ENCODE measurements around the gene ST6GALNAC3.

Gene ST6GALNAC3

DNA sequence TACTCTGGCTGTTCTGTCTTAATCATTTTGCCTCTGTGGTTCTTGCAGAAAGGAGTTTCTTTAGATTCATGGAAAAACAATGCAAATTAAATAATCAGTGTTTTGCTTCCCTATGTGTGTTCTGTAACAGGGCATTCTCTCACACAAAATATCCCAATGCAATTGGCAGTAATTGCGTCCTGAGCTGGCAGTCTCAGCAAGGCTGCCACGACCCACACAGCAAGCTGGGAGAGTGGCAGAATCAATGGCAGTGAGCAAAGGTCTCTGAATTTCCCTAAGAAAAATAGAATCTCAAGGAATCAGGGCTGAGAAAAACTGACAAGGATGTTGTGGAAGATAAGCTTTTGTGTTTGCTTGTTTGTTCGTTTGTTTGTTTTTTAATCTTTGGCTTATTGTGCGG is 594.6 kb downstream of the ST6GALNAC3 start:
- Histone ChIP-seq H3K4me3 (ENCODE audit: low read length) (no peak overlapping the region), H3K4me2 (ENCODE audit: low read length) (no peak overlapping the region), H3K4me1 (ENCODE audit: control insufficient read depth, low read length) (no peaks in the 10 kb centered on the region), H3F3A (ENCODE audit: control insufficient read depth, insufficient read depth) (no peaks in the 10 kb centered on the region), H4K20me1 (ENCODE audit: control insufficient read depth, insufficient read depth, low read depth, low read length) (no peaks in the 10 kb centered on the region), H3K36me3 (ENCODE audit: control insufficient read depth, low read length) (no peaks in the 10 kb centered on the region), H3K27me3 (ENCODE audit: control insufficient read depth, low read length) (no peaks in the 10 kb centered on the region), H3K27ac (ENCODE audit: low read depth, low read length) (no peak overlapping the region), H3K9me3 (ENCODE audit: control insufficient read depth, insufficient read depth, low read length) (no peaks in the 10 kb centered on the region; the same call in 1 of the 2 replicates), H3K79me2 (ENCODE audit: control insufficient read depth, low read length) (no peaks in the 10 kb centered on the region), H3K9me2 (replicated peaks; ENCODE audit: control insufficient read depth, low read length) (no peaks in the 10 kb centered on the region)
- no peak for TF ChIP-seq EZH2phosphoT487 (IDR thresholded peaks at IDR 0.05; ENCODE audit: borderline replicate concordance, low read length)
- TF ChIP-seq, protein P1, sequence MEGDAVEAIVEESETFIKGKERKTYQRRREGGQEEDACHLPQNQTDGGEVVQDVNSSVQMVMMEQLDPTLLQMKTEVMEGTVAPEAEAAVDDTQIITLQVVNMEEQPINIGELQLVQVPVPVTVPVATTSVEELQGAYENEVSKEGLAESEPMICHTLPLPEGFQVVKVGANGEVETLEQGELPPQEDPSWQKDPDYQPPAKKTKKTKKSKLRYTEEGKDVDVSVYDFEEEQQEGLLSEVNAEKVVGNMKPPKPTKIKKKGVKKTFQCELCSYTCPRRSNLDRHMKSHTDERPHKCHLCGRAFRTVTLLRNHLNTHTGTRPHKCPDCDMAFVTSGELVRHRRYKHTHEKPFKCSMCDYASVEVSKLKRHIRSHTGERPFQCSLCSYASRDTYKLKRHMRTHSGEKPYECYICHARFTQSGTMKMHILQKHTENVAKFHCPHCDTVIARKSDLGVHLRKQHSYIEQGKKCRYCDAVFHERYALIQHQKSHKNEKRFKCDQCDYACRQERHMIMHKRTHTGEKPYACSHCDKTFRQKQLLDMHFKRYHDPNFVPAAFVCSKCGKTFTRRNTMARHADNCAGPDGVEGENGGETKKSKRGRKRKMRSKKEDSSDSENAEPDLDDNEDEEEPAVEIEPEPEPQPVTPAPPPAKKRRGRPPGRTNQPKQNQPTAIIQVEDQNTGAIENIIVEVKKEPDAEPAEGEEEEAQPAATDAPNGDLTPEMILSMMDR (IDR thresholded peaks at IDR 0.05; ENCODE audit: low read depth, low read length, poor library complexity, severe bottlenecking) = no peak

DNA sequence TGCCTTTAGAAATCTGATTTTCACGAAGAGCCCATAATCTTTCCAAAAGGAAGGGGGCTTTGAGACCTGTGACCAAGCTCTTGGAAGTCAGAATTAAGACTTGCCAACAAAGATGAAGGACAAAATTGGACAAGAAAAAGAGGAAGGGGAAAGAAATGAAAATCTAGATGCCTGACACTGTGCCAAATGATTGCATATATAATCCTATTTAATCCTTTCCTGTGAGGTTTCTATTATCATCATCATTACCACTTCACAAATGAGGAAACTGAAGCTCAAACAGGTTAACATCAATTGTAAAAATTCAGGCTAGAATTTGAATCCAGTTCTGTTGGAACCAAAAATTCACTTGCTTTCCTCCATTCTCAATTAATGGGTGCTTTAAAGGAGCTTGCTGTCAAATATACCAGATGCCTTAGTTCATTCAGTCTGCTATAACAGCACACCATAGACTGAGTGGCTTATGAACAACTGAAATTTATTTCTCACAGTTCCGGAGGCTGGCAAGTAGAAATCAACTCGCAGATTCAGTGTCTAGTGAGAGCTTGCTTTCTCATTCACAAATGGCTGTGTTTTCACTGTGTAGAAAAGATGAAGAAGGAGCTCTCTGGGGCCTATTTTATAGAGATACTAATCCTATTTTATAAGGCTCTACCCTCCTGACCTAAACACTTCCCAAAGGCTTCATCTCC is 595.2 kb downstream of the ST6GALNAC3 start:
- Histone ChIP-seq H3K4me3 (ENCODE audit: low read length) (no peak overlapping the region), H3K27ac (ENCODE audit: low read depth, low read length) (no peak overlapping the region), H3K36me3 (ENCODE audit: control insufficient read depth, low read length) (no peaks in the 10 kb centered on the region), H3K79me2 (ENCODE audit: control insufficient read depth, low read length) (no peaks in the 10 kb centered on the region), H4K20me1 (ENCODE audit: control insufficient read depth, insufficient read depth, low read depth, low read length) (no peaks in the 10 kb centered on the region), H3K9me3 (ENCODE audit: control insufficient read depth, insufficient read depth, low read length) (no peaks in the 10 kb centered on the region; the same call in 1 of the 2 replicates), H3K4me1 (ENCODE audit: control insufficient read depth, low read length) (no peaks in the 10 kb centered on the region), H3K4me2 (ENCODE audit: low read length) (no peak overlapping the region), H3K9me2 (replicated peaks; ENCODE audit: control insufficient read depth, low read length) (no peaks in the 10 kb centered on the region), H3F3A (ENCODE audit: control insufficient read depth, insufficient read depth) (no peaks in the 10 kb centered on the region), H3K27me3 (ENCODE audit: control insufficient read depth, low read length) (no peaks in the 10 kb centered on the region)
- TF ChIP-seq EZH2phosphoT487 (IDR thresholded peaks at IDR 0.05; ENCODE audit: borderline replicate concordance, low read length) = no peak
- TF ChIP-seq, protein P1 (IDR thresholded peaks at IDR 0.05; ENCODE audit: low read depth, low read length, poor library complexity, severe bottlenecking) = no peak

DNA sequence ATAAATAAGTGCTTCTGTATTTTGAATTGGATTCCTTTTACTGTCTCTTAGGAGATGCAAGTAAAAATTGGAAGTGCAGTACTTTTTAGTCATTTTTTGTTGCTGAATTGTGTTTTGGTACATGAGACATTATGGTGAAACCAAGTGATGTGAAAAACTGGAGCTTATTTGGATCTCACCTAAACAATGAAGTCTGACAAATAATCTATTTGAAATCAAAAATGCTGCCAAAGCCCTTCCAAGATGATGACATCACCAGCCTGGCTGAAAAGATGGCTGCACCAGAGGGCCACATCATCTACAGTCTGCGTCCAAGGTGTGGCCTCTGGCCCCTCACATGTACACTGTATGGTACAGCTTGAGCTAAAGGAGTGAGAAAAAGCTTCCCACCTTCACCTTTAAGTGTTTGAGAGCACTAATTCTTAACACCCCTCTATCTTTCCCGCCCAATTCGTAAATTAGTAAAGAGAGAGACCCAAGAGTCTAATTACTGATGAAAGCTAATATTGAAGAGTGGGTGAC is 600.2 kb downstream of the ST6GALNAC3 start:
- H3K79me2 ChIP-seq (ENCODE audit: control insufficient read depth, low read length) = no peaks in the 10 kb centered on the region
- H3K9me3 ChIP-seq (ENCODE audit: control insufficient read depth, insufficient read depth, low read length) = no peaks in the 10 kb centered on the region
- TF ChIP-seq EZH2phosphoT487 (IDR thresholded peaks at IDR 0.05; ENCODE audit: borderline replicate concordance, low read length) = no peak
- TF ChIP-seq, protein P1 (IDR thresholded peaks at IDR 0.05; ENCODE audit: low read depth, low read length, poor library complexity, severe bottlenecking) = no peak

More for the DNA sequence above, 600.2 kb downstream of the ST6GALNAC3 start:
- no peaks in the 10 kb centered on the region for H4K20me1 ChIP-seq (ENCODE audit: control insufficient read depth, insufficient read depth, low read depth, low read length)
- H3K27me3 ChIP-seq (ENCODE audit: control insufficient read depth, low read length) = no peaks in the 10 kb centered on the region
- H3K4me1 ChIP-seq (ENCODE audit: control insufficient read depth, low read length) = no peaks in the 10 kb centered on the region
- H3K9me2 ChIP-seq (replicated peaks; ENCODE audit: control insufficient read depth, low read length) = no peaks in the 10 kb centered on the region
- H3K4me3 ChIP-seq (ENCODE audit: low read length) = no peak overlapping the region
- H3F3A ChIP-seq (ENCODE audit: control insufficient read depth, insufficient read depth) = no peaks in the 10 kb centered on the region
- H3K36me3 ChIP-seq (ENCODE audit: control insufficient read depth, low read length) = no peaks in the 10 kb centered on the region
- H3K4me2 ChIP-seq (ENCODE audit: low read length) = no peak overlapping the region
- no peak overlapping the region for H3K27ac ChIP-seq (ENCODE audit: low read depth, low read length)
